ENCODE data around the gene COX7B2. TPM values are rescaled to one million over a fixed set of nuclear protein-coding genes. Genes with fewer than 3 reads are reported as not detected.

The COX7B2 gene
- total and polyA plus RNA-seq, 2 experiments from 2014 or later, result not detected

GRCh38 chr4:46818604-46819003 is 90.4 kb downstream of the COX7B2 start:
- DNase-seq (ENCODE audit: low read depth in 1 of 2, low spot score in 1 of 2), result no peak
- Histone ChIP-seq H3K27me3 (no peaks in the 10 kb centered on the region), H3K9me3 (ENCODE audit: low read depth) (no peaks in the 10 kb centered on the region), H3K4me1 (ENCODE audit: low read depth) (no peaks in the 10 kb centered on the region), H3K36me3 (no peaks in the 10 kb centered on the region), H3K27ac (no peak overlapping the region), H3K4me3 (no peak overlapping the region)
- no peak for TF ChIP-seq CTCF (IDR thresholded peaks at IDR 0.05; ENCODE audit: low read depth, low read length)

- no peaks in the 10 kb centered on the region for H3K27me3 ChIP-seq
- DNase-seq (ENCODE audit: low read depth in 1 of 2, low spot score in 1 of 2), result no peak
- no peak overlapping the region for H3K27ac ChIP-seq
- no peaks in the 10 kb centered on the region for H3K9me3 ChIP-seq (ENCODE audit: low read depth)
- H3K4me1 ChIP-seq (ENCODE audit: low read depth), result no peaks in the 10 kb centered on the region
- no peak for TF ChIP-seq CTCF (IDR thresholded peaks at IDR 0.05; ENCODE audit: low read depth, low read length)
- H3K4me3 ChIP-seq, result no peak overlapping the region
- H3K36me3 ChIP-seq, result no peaks in the 10 kb centered on the region
These were observed 91.2 kb downstream of the COX7B2 start for GRCh38 chr4:46817806-46818205.

GRCh38 chr4:46804781-46805413 is 104.1 kb downstream of the COX7B2 start:
- Histone ChIP-seq H3K9me3 (ENCODE audit: low read depth) (no peaks in the 10 kb centered on the region), H3K27ac (no peak overlapping the region), H3K27me3 (no peaks in the 10 kb centered on the region), H3K36me3 (no peaks in the 10 kb centered on the region), H3K4me1 (ENCODE audit: low read depth) (no peaks in the 10 kb centered on the region), H3K4me3 (no peak overlapping the region)
- DNase-seq (ENCODE audit: low read depth in 1 of 2, low spot score in 1 of 2), result no peak
- TF ChIP-seq CTCF (IDR thresholded peaks at IDR 0.05; ENCODE audit: low read depth, low read length), result no peak

GRCh38 chr4:46793036-46793435 is 116.0 kb downstream of the COX7B2 start:
- TF ChIP-seq CTCF (IDR thresholded peaks at IDR 0.05; ENCODE audit: low read depth, low read length), result no peak
- H3K4me3 ChIP-seq, result no peak overlapping the region
- H3K4me1 ChIP-seq (ENCODE audit: low read depth), result no peaks in the 10 kb centered on the region
- H3K27me3 ChIP-seq, result no peaks in the 10 kb centered on the region
- no peaks in the 10 kb centered on the region for H3K9me3 ChIP-seq (ENCODE audit: low read depth)
- no peak overlapping the region for H3K27ac ChIP-seq
- DNase-seq (ENCODE audit: low read depth in 1 of 2, low spot score in 1 of 2), result no peak
- H3K36me3 ChIP-seq, result no peaks in the 10 kb centered on the region

GRCh38 chr4:46781434-46782092 is 127.5 kb downstream of the COX7B2 start:
- Histone ChIP-seq H3K27ac (no peak overlapping the region), H3K27me3 (no peaks in the 10 kb centered on the region), H3K9me3 (ENCODE audit: low read depth) (no peaks in the 10 kb centered on the region), H3K4me1 (ENCODE audit: low read depth) (no peaks in the 10 kb centered on the region), H3K4me3 (no peak overlapping the region), H3K36me3 (no peaks in the 10 kb centered on the region)
- no peak for TF ChIP-seq CTCF (IDR thresholded peaks at IDR 0.05; ENCODE audit: low read depth, low read length)
- DNase-seq (ENCODE audit: low read depth in 1 of 2, low spot score in 1 of 2), result no peak
